CD4-positive, alpha-beta T cell treated with Interleukin-17A for 1 hour (primary cell): ENCODE data around the gene ZNF320.
"Not testable (repeated sequence)": the region's sequence is repeated elsewhere in the genome, so short reads cannot be mapped to it uniquely, and the experiment has no call there.

Experiments used
- DNase-seq: peaks from one replicate; pipeline ENCODE4 v3.0.0-alpha.2; 2020

The ZNF320 gene

DNA sequence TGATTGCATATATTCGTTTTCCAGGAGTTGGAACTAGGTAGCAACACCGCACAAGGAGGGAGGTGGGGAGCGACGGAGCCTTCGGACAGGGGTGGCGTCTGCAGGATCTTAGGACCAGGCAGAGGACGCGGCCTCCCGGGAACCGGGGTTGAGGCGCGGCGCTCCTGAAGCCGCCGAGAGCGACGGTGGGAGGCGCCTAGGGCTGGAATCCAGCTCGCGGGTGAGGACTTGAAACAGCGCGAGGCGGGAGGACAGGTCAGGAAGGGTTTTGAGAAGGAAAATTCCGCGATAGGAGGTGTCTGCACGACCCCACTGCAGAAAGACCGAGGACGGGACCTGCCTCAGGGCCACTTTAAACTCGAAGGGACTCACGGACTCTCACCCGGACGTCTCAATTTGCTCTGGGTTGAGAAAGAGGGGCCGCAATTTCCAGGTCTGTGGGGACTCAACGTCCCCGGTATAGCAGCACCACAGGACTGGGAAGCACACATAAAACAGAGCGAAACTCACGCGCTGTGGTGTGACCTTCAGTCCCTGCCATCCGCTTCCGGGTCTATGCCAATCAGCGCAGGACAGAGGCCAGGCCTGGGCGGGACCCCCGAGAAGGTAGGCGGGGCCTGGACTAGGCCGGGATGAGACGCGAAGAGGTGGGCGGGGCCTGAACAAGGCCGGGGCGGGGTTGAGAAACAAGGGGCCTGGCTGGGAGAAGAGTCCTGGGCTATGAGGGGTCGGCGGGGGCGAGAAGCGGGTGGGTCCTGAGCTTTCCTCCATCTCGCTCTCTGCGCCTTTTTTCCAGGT is at the start of gene ZNF320:
ZNF320 (minus strand) TSS at position 498 of the 798 bp plus-strand sequence. CDS start 7,380 bp downstream, outside the sequence.
- peak; percentile 93 for DNase-seq

DNA sequence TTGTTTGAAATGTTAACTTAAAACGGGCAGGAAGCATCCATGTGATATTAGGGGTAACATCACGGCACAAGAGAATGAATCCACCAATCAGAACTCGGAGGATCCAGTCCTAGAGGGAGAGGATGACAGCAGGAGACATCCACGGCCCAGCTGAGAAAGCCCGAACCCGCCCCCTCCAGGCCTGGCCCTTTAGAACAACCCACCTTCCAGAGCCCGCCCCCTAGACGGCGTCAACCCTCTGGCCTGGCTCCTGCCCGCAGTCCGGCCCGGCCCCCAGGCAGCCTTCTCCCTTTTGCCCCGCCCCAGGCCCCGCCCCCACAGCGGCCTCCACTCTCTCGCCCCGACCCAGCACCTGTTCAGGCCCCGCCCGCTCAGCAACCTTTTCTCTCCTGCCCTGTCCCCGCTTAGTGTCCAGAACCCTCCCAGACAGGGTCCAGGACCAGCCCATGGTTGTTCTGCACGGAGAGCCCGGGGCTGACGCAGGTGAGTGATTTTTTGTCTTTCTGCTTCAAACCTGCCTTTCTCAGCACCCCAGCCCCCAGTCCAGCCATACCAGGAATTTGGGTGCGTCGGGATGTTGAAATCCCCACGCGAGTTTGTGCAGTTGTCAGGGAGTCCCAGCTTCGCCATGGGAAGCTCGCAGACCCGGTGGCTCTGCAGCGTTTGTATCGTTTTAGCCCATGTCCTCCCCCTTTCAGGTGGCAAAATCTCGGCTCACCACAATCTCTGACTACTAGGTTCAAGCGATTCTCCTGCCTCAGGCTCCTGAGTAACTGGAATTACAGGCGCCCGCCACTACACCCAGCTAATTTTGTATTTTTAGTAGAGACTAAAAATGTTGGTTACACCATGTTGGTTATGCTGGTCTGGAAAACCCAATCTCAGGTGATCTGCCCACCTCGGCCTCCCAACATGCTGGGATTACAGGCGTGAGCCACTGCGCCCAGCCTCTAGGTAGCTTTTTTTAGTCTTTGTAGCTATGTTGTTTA is 49.2 kb upstream of the ZNF320 start:
- no peak for DNase-seq

DNA sequence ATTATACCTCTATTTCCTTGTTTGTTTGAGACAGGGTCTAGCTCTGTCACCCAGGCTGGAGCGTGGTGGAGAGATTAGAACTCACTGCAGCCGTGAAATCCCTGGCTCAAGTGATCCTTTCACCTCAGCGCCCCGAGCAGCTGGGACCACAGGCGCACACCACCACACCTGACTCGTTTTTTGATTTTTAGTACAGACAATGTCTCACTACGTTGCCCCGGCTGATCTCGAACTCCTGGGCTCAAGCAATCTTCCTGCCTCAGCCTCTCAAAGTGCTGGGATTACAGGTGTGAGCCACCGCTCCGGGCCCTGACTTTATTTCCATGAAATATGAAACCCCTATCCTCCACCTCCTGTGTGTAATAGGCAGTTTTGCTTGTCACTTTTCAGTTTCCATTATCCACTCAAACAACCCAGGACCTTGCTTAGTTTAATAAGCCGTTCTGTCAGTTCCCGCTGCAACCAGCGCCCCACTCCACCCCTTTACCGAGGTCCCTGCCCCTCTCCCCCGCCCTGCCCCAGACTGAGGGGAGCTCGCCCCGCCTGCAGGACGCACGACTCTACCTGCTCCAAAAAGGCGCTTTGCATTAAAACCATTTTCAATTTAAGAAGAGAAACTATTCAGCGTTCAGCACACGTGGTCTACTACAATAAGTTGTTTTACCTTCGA is 48.4 kb upstream of the ZNF320 start:
- no peak for DNase-seq

DNA sequence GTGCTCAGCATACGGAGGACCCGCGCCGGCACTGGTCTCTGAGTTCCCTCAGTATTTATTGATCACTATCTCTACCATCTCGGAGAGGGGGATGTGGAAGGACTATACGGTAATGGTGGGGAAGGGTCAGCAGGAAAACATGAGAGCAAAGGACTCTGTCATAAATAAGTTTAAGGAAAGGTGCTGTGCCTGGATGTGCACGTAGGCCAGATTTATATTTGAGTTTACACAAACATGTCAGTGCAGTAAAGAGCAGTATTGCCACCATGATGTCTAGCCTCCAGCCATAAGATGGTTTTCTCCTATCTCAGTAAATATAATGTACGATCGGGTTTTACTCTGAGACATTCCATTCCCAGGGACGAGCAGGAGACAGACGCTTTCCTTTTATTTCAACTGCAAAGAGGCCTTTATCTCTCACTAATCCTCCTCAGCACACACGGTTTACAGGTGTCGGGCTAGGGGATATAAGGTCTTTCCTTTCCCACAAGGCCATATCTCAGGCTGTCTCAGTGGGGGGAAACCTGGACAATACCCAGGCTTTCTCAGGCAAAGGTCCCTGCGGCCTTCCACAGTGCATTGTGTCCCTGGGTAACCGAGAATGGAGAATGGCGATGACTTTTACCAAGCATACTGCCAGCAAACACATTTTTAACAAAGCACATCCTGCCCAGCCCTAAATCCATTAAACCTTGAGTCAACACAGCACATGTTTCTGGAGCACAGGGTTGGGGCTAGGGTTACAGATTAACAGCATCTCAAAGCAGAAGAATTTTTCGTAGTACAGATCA is 47.5 kb upstream of the ZNF320 start:
- not testable (repeated sequence) for DNase-seq

DNA sequence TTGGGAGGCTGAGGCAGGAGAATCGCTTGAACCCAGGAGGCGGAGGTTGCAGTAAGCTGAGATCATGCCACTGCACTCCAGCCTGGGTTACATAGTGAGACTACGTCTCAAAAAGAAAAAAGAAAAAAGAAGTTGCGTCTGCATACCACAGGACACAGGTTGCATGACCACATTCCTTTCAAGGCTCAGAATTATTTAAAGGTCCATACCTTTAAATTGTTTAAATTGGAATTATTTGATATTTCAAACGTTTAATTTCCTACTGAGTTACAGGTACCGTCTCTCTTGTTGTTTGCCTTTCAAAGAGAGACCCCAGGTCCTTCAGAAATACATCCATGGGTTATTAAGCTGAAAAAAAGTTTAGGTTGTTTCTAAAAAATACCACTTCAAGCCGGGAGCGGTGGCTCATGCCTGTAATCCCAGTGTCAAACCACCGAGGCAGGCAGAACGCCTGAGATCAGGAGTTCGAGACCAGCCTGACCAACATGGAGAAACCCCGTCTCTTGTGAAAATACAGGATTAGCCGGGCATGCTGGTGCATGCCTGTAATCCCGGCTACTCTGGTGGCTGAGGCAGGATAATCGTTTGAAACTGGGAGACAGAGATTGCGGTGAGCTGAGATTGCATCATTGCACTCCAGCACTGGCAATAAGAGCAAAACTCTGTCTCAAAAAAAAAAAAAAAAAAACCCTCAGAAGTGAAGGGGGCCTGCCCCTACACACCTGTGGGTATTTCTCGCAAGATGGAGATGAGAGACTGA is 46.6 kb upstream of the ZNF320 start:
- no peak for DNase-seq

DNA sequence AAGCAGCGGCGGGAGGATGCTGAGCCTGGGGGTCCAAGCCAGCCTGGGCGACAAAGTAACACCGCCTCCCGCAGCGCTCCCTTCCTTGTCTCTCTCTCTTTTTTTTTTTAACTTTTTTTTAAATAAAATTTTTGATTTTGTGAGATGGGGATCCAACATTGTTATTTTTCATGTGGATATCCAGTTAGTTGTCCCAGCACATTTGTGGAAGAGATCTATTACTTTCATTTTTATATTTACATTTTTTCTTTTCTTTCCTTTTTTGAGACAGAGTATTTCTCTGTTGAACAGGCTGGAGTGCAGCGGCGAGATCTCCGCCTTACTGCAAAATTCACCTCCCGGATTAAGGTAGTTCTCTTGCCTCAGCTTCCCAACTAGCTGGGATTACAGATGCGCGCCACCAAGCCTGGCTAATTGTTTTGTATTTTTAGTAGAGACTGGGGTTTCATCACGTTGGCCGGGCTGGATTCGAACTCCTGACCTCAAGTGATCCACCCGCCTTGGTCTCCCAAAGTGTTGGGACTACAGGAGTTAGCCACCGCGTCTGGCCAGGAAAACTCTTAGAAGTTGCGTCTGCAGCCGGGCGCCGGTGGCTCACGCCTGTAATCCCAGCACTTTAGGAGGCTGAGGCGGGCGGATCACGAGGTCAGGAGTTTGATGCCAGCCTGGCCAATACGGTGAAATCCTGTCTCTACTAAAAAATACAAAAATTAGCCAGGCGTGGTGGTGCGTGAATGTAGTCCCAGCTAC is 45.9 kb upstream of the ZNF320 start:
- no peak for DNase-seq

DNA sequence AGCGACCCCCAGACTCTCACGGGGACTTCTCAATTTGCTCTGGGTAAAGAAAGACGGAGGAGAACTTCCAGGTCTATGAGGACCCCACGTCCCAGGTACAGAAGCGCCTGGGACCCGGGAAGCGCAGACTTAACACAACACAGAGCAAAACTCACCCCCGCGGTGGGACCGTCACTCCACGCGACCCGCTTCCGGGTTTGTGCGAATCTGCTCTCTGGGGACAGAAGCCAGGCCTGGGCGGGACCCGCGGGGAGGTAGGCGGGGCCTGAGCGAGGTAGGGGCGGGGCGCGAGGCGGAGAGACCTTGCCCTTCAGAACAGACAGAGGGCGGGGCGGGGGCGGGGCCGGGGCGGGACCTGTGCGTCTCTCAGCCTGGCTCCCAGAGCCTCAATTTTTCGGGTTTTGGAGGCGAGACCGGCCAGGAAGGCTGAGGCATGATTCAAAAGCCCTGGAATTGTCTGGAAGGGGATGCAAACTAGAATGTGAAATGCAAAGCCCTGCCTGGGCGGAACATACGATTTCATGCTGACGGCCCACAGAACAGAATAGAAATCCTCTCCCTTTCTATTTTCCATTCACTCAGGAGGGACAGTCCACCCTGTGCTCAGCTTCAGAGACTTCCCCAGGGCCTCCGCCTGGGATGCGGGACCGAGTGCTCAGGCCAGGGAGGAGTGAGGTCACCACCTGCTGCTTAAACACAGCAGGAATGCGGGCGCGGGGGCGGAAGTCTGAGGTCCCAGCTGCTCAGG is 45.1 kb upstream of the ZNF320 start:
- peak; percentile 97 for DNase-seq

DNA sequence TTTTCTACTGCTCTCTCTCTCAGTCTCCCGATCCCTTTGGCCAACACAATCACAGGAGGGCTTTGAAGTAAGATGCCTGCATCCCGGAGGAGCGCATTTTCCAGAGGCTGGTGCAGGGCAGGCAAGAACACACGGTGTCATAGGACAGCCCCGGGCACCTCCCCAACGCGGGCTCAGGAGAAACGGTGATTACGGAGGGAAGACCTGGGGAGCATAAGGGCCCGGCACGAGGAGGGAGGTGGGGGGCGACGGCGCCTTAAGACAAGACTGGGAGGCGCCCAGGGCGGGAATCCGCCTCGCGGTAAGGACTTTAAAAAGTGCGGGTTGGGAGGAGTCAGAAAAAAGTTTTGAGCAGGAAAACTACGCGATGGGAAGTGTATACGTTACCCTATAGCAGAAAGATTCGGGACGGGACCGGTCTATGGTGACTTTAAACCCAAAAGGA is 44.5 kb upstream of the ZNF320 start:
- no peak for DNase-seq

DNA sequence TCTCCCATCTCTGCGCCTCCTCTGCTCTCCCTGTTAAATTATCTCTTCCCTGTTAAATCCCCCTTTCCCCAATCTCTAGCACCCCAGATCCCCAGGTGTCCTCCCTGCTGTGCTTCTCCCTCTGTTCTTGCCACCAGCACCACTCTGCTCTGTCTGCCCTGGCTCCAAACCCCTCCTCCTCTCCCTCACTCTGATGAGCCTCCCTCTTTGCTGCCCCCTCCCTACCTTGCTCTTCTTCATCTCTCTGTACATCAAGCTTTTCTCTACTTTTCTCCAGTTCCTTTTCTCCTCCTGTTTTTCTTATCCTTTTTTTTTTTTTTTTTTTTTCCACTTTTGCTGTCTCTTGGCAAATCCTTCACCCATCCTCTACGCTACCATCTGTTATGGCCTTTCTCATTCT is 44.1 kb upstream of the ZNF320 start:
- not testable (repeated sequence) for DNase-seq

DNA sequence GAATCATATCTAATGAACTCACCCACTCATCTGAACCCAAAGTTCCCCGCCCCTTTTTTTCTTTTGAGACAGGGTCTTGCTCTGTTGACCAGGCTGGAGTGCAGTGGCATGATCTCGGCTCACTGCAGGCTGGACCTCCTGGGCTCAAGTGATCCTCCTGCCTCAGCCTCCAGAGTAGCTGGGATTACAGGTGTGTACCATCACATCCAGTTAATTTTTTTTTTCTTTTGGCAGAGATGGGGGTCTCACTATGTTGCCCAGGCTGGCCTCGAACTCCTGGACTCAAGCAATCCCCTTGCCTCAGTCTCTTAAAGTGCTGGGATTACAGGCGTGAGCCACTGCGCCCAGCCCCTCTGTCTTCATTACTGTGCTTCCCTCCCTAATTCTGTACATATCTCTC is 43.5 kb upstream of the ZNF320 start:
- DNase-seq = not testable (repeated sequence)

DNA sequence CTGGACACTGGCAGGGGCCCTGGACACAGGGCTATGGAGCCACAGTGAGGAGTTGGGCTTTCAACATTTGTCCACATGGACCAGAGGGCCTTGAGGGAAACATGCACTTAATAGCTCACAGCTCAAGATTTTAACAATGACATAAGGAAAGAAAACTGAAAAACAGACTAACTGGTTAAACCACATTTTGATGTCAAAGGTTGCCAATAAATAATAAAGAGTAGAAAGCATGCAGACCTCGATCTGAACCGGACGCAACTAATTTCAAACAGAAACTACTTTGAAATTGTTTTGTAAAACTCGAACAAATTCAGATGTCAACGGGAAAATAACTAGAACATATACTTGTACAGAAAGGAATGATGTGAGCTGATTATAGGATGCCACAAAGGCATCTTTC is 41.3 kb upstream of the ZNF320 start:
- no peak for DNase-seq

DNA sequence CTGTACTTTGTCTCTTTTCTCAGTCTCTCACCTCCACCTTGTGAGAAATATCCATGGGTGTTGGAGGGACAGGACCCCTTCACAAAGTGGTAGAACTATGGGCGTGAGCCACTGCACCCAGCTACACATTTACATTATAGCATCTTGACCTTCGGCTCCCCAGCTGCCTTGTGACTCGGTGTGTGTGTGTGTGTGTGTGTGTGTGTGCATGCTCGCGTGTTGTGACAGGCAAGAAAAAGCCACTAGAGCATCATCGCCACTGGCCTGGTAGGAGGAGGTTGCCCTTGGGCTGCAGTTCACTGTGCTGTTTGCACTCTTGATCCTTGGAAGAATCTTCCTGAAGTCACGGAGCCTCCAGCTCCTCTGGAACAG is 39.5 kb upstream of the ZNF320 start:
- DNase-seq = no peak

DNA sequence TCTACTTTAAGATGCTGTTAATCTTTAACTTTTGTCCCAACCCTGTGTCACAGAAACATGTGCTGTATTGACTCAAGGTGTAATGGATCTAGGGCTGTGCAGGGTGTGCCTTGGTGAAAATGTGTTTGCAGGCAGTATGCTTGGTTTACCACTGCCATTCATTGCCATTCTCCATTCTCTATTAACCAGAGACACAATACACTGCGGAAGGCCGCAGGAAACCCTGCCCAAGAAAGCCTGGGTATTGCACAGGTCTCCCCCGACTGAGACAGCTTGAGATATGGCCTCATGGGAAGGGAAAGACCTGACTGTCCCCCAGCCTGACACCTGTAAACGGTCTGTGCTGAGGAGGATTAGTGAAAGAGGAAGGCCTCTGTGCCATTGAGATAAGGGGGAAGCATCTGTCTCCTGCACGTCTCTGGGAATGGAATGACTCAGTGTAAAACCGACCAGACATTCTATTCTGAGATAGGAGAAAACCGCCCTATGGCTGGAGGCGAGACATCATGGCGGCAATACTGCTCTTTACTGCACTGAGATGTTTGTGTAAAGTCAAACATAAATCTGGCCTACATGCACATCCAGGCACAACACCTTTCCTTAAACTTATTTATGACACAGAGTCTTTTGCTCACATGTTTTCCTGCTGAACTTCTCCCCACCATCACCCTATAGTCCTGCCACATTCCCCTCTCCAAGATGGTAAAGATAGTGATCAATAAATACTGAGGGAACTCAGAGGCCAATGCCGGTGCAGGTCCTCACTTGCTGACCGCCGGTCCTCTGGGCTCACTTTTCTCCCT is 38.9 kb upstream of the ZNF320 start:
- no peak for DNase-seq

DNA sequence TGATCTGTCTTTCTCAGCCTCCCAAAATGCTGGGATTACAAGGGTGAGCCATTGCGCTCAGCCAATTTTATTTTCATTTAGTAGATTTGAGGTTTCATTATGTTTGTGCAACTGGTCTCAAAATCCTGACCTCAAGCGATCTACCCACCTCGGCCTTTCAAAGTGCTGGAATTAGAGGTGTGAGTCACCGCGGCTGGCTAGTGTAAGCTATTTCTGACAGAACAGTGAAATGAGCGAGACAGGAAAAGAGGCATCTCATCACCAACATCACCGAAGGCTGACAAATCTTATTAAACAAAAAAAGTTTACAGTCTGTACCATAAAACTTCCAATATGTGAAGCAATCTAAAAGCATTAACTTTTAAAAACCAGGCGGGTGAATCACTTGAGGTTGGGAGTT is 38.0 kb upstream of the ZNF320 start:
- DNase-seq = no peak

DNA sequence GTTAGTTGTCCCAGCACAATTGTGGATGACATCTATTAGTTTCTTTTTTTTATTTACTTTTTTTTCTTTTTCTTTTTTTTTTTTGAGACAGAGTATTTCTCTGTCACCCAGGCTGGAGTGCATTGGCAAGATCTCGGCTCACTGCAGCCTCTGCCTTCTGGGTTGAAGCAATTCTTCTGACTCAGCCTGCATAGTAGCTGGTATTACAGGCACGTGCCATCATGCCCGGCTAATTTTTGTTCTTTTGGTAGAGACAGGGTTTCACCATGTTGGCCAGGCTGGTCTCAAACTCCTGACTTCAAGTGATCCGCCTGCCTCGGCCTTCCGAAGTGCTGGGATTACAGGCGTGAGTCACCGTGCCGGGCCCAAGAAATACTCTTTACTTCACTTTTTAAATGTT is 27.2 kb upstream of the ZNF320 start:
- not testable (repeated sequence) for DNase-seq

DNA sequence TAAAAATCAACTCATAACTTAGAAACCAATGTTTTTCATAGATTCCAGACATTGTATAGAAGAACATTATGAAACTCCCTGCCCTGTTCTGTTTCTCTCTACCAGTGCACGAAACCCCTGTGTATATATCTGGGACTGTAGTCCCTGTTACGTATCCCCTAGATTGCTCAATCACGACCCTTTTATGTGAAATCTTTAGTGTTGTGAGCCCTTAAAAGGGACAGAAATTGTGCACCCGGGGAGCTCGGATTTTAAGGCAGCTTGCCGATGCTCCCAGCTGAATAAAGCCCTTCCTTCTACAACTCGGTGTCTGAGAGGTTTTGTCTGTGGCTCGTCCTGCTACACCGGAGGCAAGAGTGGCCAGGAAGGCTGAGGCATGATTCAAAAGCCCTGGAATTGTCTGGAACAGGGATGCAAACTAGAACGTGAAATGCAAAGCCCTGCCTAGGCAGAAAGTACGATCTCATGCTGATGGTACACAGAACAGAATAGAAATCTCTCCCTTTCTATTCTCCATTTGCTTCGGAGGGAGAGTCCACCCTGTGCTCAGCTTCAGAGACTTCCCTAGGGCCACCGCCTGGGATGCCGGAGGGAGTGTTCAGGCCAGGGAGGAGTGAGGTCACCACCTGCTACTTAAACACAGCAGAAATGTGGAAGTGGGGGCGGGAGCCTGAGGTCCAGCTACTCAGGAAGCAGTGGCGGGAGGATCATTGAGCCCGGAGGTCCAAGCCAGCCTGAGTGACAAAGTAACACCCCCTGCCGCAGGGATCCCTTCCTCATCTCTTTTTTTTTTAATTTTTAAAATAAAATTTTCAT is 26.6 kb upstream of the ZNF320 start:
- DNase-seq = no peak

DNA sequence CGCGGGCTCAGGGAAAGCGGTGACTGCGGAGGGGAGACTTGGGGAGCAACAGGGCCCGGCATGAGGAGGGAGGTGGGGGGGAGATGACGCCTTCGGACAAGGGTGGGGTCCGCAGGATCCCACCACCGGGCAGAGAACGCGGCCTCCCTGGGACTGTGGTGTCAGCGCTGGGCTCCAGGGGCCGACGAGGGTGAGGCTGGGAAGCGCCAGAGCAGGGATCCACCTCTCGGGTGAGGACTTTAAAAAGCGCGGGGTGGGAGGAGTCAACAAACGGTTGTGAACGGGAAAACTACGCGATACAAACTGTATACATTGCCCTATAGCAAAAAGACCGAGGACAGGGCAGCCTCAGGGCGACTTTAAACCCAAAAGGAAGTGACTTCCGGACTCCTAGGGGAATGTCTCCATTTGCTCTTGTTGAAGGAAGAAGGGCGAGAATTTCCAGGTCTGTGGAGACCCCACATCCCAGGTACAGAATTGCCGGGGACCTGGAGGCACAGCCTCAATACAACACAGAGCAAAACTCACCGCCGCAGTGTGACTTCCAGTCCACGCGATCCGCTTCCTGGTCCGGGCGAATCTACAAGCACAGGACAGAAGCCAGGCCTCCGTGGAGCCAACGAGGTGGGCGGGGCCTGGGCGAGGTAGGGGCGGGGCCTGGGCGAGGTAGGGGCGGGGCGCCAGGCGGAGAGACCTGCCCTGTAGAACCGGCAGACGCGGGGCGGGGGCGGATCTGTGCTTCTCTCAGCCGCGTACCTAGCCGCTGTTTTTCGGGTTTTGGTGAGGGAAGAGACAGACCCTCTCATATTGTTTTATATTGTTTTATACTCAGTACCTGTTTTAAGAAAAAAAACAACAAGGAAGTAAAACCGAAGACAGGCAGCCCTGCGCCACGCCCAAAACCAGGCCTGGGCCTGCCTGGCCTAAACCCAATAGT is 25.7 kb upstream of the ZNF320 start, which contains the start of gene ZNF888:
ZNF888 (minus strand) TSS at position 588 of the 937 bp plus-strand sequence. CDS start 5,555 bp downstream, outside the sequence.
- peak; percentile 92 for DNase-seq
